HL-60 (cell line): ENCODE results near the gene NDUFS2.

Source experiments
- DNase-seq, 2 experiments: peaks; one replicate each; pipeline ENCODE4 v3.0.0-alpha.2; 2010 to 2020; ENCODE audit warnings: low read depth in 1 of 2, low spot score in 1 of 2
- H3K27ac ChIP-seq: fragments of 250-450 bp; sonication (Bioruptor Pico); replicated peaks from 2 replicates; pipeline ENCODE4 v1.5.1; 2020; ENCODE audit warnings: mild to moderate bottlenecking, moderate library complexity
- H3K27me3 ChIP-seq: fragments of 250-450 bp; sonication (Bioruptor Pico); 2 replicates; pipeline ENCODE4 v1.5.1; 2021; ENCODE audit warnings: mild to moderate bottlenecking, moderate library complexity; ENCODE audit not compliant: insufficient read depth, poor library complexity, severe bottlenecking
- H3K4me3 ChIP-seq: replicated peaks from 2 replicates; pipeline ENCODE4 v1.5.1; 2011; ENCODE audit warnings: mild to moderate bottlenecking, control low read depth, low read length; ENCODE audit not compliant: insufficient read depth
- CTCF ChIP-seq: IDR thresholded peaks from one replicate; pipeline ENCODE4 v1.5.1; 2011; ENCODE audit warnings: low read length, control low read depth, inconsistent platforms; ENCODE audit not compliant: insufficient read depth
- GABPA ChIP-seq: IDR thresholded peaks from 2 replicates; pipeline ENCODE4 v1.6.1; 2012; ENCODE audit warnings: low read depth
- POLR2AphosphoS5 ChIP-seq: IDR thresholded peaks from 2 replicates; pipeline ENCODE4 v1.6.1; 2012; ENCODE audit warnings: low read depth
- REST ChIP-seq: IDR thresholded peaks from 2 replicates; pipeline ENCODE4 v1.6.1; 2012; ENCODE audit warnings: low read depth; ENCODE audit not compliant: insufficient replicate concordance
- SPI1 ChIP-seq: IDR thresholded peaks from 2 replicates; pipeline ENCODE4 v1.6.1; 2012; ENCODE audit warnings: low read depth, mild to moderate bottlenecking, borderline replicate concordance

NDUFS2 gene

GRCh38 chr1:161219078-161219892 is 17.1 kb downstream of the NDUFS2 start:
- TF ChIP-seq GABPA (no peak), POLR2AphosphoS5 (no peak), CTCF (no peak), SPI1 (no peak), REST (no peak)
- no peak for DNase-seq
- Histone ChIP-seq H3K4me3 (no peak overlapping the region), H3K27me3 (no peaks in the 10 kb centered on the region), H3K27ac (no peak overlapping the region)

GRCh38 chr1:161220002-161220401 is 17.8 kb downstream of the NDUFS2 start:
- TF ChIP-seq POLR2AphosphoS5 = no peak
- no peak for TF ChIP-seq GABPA
- TF ChIP-seq SPI1 = no peak
- no peak for TF ChIP-seq REST
- no peak for TF ChIP-seq CTCF
- Histone ChIP-seq H3K4me3 (no peak overlapping the region), H3K27me3 (no peaks in the 10 kb centered on the region), H3K27ac (no peak overlapping the region)
- no peak for DNase-seq

GRCh38 chr1:161222175-161223019 is 20.2 kb downstream of the NDUFS2 start:
- TF ChIP-seq REST (no peak), SPI1 (no peak), GABPA (no peak), CTCF (no peak), POLR2AphosphoS5 (no peak)
- no peaks in the 10 kb centered on the region for H3K27me3 ChIP-seq
- H3K27ac ChIP-seq = no peak overlapping the region
- no peak overlapping the region for H3K4me3 ChIP-seq
- no peak for DNase-seq
